Measurements from ENCODE around the gene IL11. TPM values are rescaled to one million over a fixed set of nuclear protein-coding genes. Genes with fewer than 3 reads are reported as not detected.

IL11 gene
- total and polyA plus RNA-seq, 2 of the 13 experiments (the other 11 are each of a cell fraction or from before 2014, with no cell fraction given) = 2.5 to 2.9 TPM

- Histone ChIP-seq H3K4me3 (replicated peaks in 1 of 3; ENCODE audit: insufficient read depth in 1 of 3, low read depth in 2 of 3, low read length in 3 of 3) (peak overlapping the region; percentile 82 to 99 (median 91)), H3K4me2 (ENCODE audit: low read depth, low read length) (peak overlapping the region; percentile 81), H3K79me2 (ENCODE audit: insufficient read depth, low read length) (peaks cover 5% of the 10 kb centered on the region), H3K9me3 (ENCODE audit: low read length) (no peaks in the 10 kb centered on the region), H3K4me1 (ENCODE audit: insufficient read depth, low read length) (peaks cover 27% of the 10 kb centered on the region), H4K20me1 (ENCODE audit: insufficient read depth, low read length) (peaks cover 3% of the 10 kb centered on the region; the same call in 1 of the 2 replicates), H3K27ac (ENCODE audit: extremely low read length, insufficient read depth, low read length) (peak overlapping the region; percentile 75), H3K36me3 (replicated peaks in 1 of 2; ENCODE audit: control insufficient read depth in 1 of 2, insufficient read depth in 2 of 2, low read length in 2 of 2) (peaks cover 2 to 7% of the 10 kb centered on the region in 2 experiments; a peak in 3 of 5 replicates), H3K27me3 (ENCODE audit: control insufficient read depth in 1 of 2, insufficient read depth in 2 of 2, low read length in 2 of 2) (no peaks in the 10 kb centered on the region; a peak in 1 of 5 replicates), H2AFZ (ENCODE audit: low read length) (no peak overlapping the region), H3K9ac (ENCODE audit: insufficient read depth, low read depth, low read length) (peak overlapping the region; percentile 95)
- no peak for DNase-seq (ENCODE audit: low spot score)
- FAIRE-seq = no peak
- in situ Hi-C loops (cut with HindIII; ENCODE audit: extremely low pct_ligation_motif_present, low pct_unique_long_range_greater_than_20kb) (no loop called here), intact Hi-C loops (cut with micrococcal nuclease; ENCODE audit: unreplicated experiment) (loop anchor here (1.0 to 5.0 kb wide), 2 partner anchors 39 to 772 kb away; no protein-coding TSS in a partner anchor)
- WGBS (ENCODE audit: low lambda C conversion rate) = 1% methylated on average over 17 of the region's 44 CpGs
- no TSS peak for BruUV-seq (replicated peaks)
- POLR2A ChIA-PET = interaction anchor here (0.7 to 2.0 kb wide), 28 partner anchors 9 to 314 kb away, joined by 3 to 20 read pairs (median 4); partner anchors contain the start of genes DNAAF3, GARIN5B, HSPBP1 and ISOC2
- peak; percentile 0; the same call in 1 of the 3 replicates for ATAC-seq
- CTCF ChIA-PET (ENCODE audit: low intra/inter-chr PET ratio, low total read pairs) = interaction anchor here (1.1 kb wide), 1 partner anchor 38 kb away, joined by 3 read pairs; no protein-coding TSS in a partner anchor
- no peak for TF ChIP-seq EEA1 (CRISPR knock-in tag; IDR thresholded peaks at IDR 0.05; ENCODE audit: borderline replicate concordance)
- TF ChIP-seq MTERF4 (CRISPR knock-in tag; IDR thresholded peaks at IDR 0.05) = 0 out of 2 replicates have a peak, but pooled peaks have one; percentile 19
- TF ChIP-seq ZBTB33 (CRISPR knock-in tag; IDR thresholded peaks at IDR 0.05) = no peak
- no peak for TF ChIP-seq KLF6 (CRISPR knock-in tag; IDR thresholded peaks at IDR 0.05)
- TF ChIP-seq ZNF816 (CRISPR knock-in tag; IDR thresholded peaks at IDR 0.05; ENCODE audit: borderline replicate concordance) = no peak
- no peak for TF ChIP-seq RARA (CRISPR knock-in tag; IDR thresholded peaks at IDR 0.05)
- peak; percentile 34; the same call in 1 of the 2 replicates for TF ChIP-seq UBTF (CRISPR knock-in tag; IDR thresholded peaks at IDR 0.05)
- TF ChIP-seq ZNF331 (CRISPR knock-in tag; IDR thresholded peaks at IDR 0.05) = 0 out of 2 replicates have a peak, but pooled peaks have one; percentile 15
- no peak for TF ChIP-seq ZBTB37 (CRISPR knock-in tag; IDR thresholded peaks at IDR 0.05)
- TF ChIP-seq NCOA1 (CRISPR knock-in tag; IDR thresholded peaks at IDR 0.05) = peak; percentile 74; the same call in 1 of the 2 replicates
- TF ChIP-seq PLSCR1 (CRISPR knock-in tag; IDR thresholded peaks at IDR 0.05; ENCODE audit: borderline replicate concordance) = no peak
- 0 out of 2 replicates have a peak, but pooled peaks have one; percentile 28 for TF ChIP-seq NR2F6 (IDR thresholded peaks at IDR 0.05)
- no peak for TF ChIP-seq NR2F6 (CRISPR knock-in tag; IDR thresholded peaks at IDR 0.05)
- no peak for TF ChIP-seq ZNF335 (CRISPR knock-in tag; IDR thresholded peaks at IDR 0.05)
These were observed 30.1 kb downstream of the IL11 start for GRCh38 chr19:55339889-55340783.
